HEK293 (cell line): ENCODE measurements around the gene USP24.

Experiments used
- CTCF ChIA-PET: fragments of 350-600 bp; formaldehyde crosslinking; extraction: SDS; loops from one replicate; lab custom pipeline; 2021; ENCODE audit warnings: antibody characterized with exemption; lab: Yijun Ruan, JAX
- POLR2A ChIA-PET: fragments of 300-600 bp; formaldehyde crosslinking; extraction: SDS; loops from one replicate; lab custom pipeline; 2020; ENCODE audit warnings: antibody characterized with exemption, inconsistent platforms; lab: Yijun Ruan, JAX
- H3K27ac ChIP-seq: fragments of 200-500 bp; sonication (Bioruptor generic); 2 replicates; pipeline ENCODE4 v1.5.1; 2014; ENCODE audit warnings: low read depth, low read length, control low read depth, inconsistent platforms; ENCODE audit errors: extremely low read depth
- H3K36me3 ChIP-seq, 2 experiments: fragments of 200-500 bp in 1 of 2; sonication (Bioruptor generic) in 1 of 2; 1 replicate in 1 of 2; 2 replicates in 1 of 2; pipeline ENCODE4 v1.5.1; 2014 to 2017; ENCODE audit warnings: inconsistent platforms in 2 of 2, low read length in 2 of 2; ENCODE audit not compliant: control insufficient read depth in 2 of 2, insufficient read depth in 1 of 2
- H3K4me1 ChIP-seq: fragments of 200-500 bp; sonication (Bioruptor generic); 2 replicates; pipeline ENCODE4 v1.5.1; 2014; ENCODE audit warnings: mild to moderate bottlenecking, low read length, inconsistent platforms; ENCODE audit not compliant: control insufficient read depth, insufficient read depth
- H3K4me3 ChIP-seq: 2 replicates; pipeline ENCODE4 v1.5.1; 2011; ENCODE audit warnings: low read depth, mild to moderate bottlenecking, control low read depth, low read length, moderate library complexity
- H3K9me3 ChIP-seq: fragments of 200-500 bp; sonication (Bioruptor generic); 2 replicates; pipeline ENCODE4 v1.5.1; 2014; ENCODE audit warnings: low read depth, low read length, inconsistent platforms; ENCODE audit not compliant: control insufficient read depth, insufficient read depth
- HOXC10 ChIP-seq: sonication (generic); formaldehyde crosslinking; IDR thresholded peaks from 2 replicates; pipeline ENCODE4 v1.8.1; 2023; ENCODE audit warnings: mild to moderate bottlenecking, missing genetic modification reagents
- MZF1 ChIP-seq: fragments of 450-650 bp; formaldehyde crosslinking; IDR thresholded peaks from 2 replicates; pipeline ENCODE4 v1.5.1; 2017; ENCODE audit warnings: missing biosample characterization, missing genetic modification characterization, borderline replicate concordance
- OSR2 ChIP-seq: fragments of 450-650 bp; formaldehyde crosslinking; IDR thresholded peaks from 2 replicates; pipeline ENCODE4 v1.5.1; 2016; ENCODE audit warnings: missing biosample characterization, missing genetic modification characterization
- PRDM1 ChIP-seq: fragments of 450-650 bp; formaldehyde crosslinking; IDR thresholded peaks from 2 replicates; pipeline ENCODE4; 2016; ENCODE audit warnings: missing biosample characterization, missing genetic modification characterization
- REPIN1 ChIP-seq: fragments of 450-650 bp; formaldehyde crosslinking; IDR thresholded peaks from 2 replicates; pipeline ENCODE4 v1.5.1; 2017; ENCODE audit warnings: missing biosample characterization, missing genetic modification characterization, low read depth
- TRIM28 ChIP-seq: IDR thresholded peaks from 2 replicates; pipeline ENCODE4 v1.6.1; 2011; ENCODE audit warnings: low read length, control low read depth, borderline replicate concordance
- ZFP3 ChIP-seq: fragments of 450-650 bp; formaldehyde crosslinking; IDR thresholded peaks from 2 replicates; pipeline ENCODE4 v1.5.1; 2016; ENCODE audit warnings: low read depth, missing biosample characterization, missing genetic modification characterization
- ZIC2 ChIP-seq: fragments of 450-650 bp; formaldehyde crosslinking; IDR thresholded peaks from 2 replicates; pipeline ENCODE4 v1.5.1; 2016; ENCODE audit warnings: missing biosample characterization, missing genetic modification characterization
- ZNF132 ChIP-seq: fragments of 450-650 bp; formaldehyde crosslinking; IDR thresholded peaks from 2 replicates; pipeline ENCODE4 v1.5.1; 2017; ENCODE audit warnings: missing biosample characterization, missing genetic modification characterization, borderline replicate concordance
- ZNF239 ChIP-seq: fragments of 450-650 bp; formaldehyde crosslinking; IDR thresholded peaks from 2 replicates; pipeline ENCODE4 v1.5.1; 2016; ENCODE audit warnings: missing biosample characterization, missing genetic modification characterization
- ZNF274 ChIP-seq, 2 experiments: fragments of 200-500 bp in 1 of 2; fragments of 450-650 bp in 1 of 2; sonication (Bioruptor generic) in 1 of 2; formaldehyde crosslinking in 1 of 2; IDR thresholded peaks; 2 replicates each; pipeline versions ENCODE4 v1.5.1 to v1.6.1; 2014 to 2016; ENCODE audit warnings: borderline replicate concordance in 1 of 2, inconsistent platforms in 1 of 2, low read length in 1 of 2, missing biosample characterization in 1 of 2, missing genetic modification characterization in 1 of 2
- ZNF350 ChIP-seq: fragments of 450-650 bp; formaldehyde crosslinking; IDR thresholded peaks from 2 replicates; pipeline ENCODE4 v1.5.0; 2017; ENCODE audit warnings: missing biosample characterization, mild to moderate bottlenecking, missing genetic modification characterization
- ZNF366 ChIP-seq: fragments of 450-650 bp; formaldehyde crosslinking; conservative IDR thresholded peaks from 2 replicates; pipeline ENCODE4 v1.5.1; 2016; ENCODE audit warnings: missing biosample characterization, missing genetic modification characterization
- ZNF473 ChIP-seq: fragments of 450-650 bp; formaldehyde crosslinking; IDR thresholded peaks from 2 replicates; pipeline ENCODE4 v1.5.1; 2017; ENCODE audit warnings: missing biosample characterization, missing genetic modification characterization
- ZNF48 ChIP-seq: fragments of 450-650 bp; formaldehyde crosslinking; IDR thresholded peaks from 2 replicates; pipeline ENCODE4 v1.5.1; 2016; ENCODE audit warnings: missing biosample characterization, missing genetic modification characterization
- ZNF530 ChIP-seq: fragments of 450-650 bp; formaldehyde crosslinking; IDR thresholded peaks from 2 replicates; pipeline ENCODE4 v1.5.1; 2016; ENCODE audit warnings: low read depth, missing biosample characterization, missing genetic modification characterization
- ZNF623 ChIP-seq: fragments of 450-650 bp; formaldehyde crosslinking; IDR thresholded peaks from 2 replicates; pipeline ENCODE4 v1.5.1; 2016; ENCODE audit warnings: missing biosample characterization, missing genetic modification characterization
- ZNF768 ChIP-seq: fragments of 450-650 bp; formaldehyde crosslinking; IDR thresholded peaks from 2 replicates; pipeline ENCODE4 v1.5.1; 2018; ENCODE audit warnings: missing biosample characterization, mild to moderate bottlenecking, missing genetic modification characterization
- ZNF777 ChIP-seq: fragments of 450-650 bp; formaldehyde crosslinking; IDR thresholded peaks from 2 replicates; pipeline ENCODE4 v1.5.1; 2017; ENCODE audit warnings: missing biosample characterization, missing genetic modification characterization, borderline replicate concordance
- ZSCAN16 ChIP-seq: fragments of 450-650 bp; formaldehyde crosslinking; IDR thresholded peaks from 2 replicates; pipeline ENCODE4 v1.5.1; 2016; ENCODE audit warnings: missing biosample characterization, missing genetic modification characterization
- TF ChIP-seq, protein P1 (sequence below): fragments of 450-650 bp; formaldehyde crosslinking; conservative IDR thresholded peaks from 2 replicates; pipeline ENCODE4 v1.5.1; 2016; ENCODE audit warnings: low read depth, missing biosample characterization, missing genetic modification characterization
- TF ChIP-seq, protein P2 (sequence below): fragments of 450-650 bp; formaldehyde crosslinking; IDR thresholded peaks from 2 replicates; pipeline ENCODE4 v1.5.1; 2017; ENCODE audit warnings: missing biosample characterization, mild to moderate bottlenecking, missing genetic modification characterization, moderate library complexity
- TF ChIP-seq, protein P3 (sequence below): fragments of 450-650 bp; formaldehyde crosslinking; IDR thresholded peaks from 2 replicates; pipeline ENCODE4 v1.5.1; 2017; ENCODE audit warnings: missing biosample characterization, missing genetic modification characterization

Gene USP24

DNA sequence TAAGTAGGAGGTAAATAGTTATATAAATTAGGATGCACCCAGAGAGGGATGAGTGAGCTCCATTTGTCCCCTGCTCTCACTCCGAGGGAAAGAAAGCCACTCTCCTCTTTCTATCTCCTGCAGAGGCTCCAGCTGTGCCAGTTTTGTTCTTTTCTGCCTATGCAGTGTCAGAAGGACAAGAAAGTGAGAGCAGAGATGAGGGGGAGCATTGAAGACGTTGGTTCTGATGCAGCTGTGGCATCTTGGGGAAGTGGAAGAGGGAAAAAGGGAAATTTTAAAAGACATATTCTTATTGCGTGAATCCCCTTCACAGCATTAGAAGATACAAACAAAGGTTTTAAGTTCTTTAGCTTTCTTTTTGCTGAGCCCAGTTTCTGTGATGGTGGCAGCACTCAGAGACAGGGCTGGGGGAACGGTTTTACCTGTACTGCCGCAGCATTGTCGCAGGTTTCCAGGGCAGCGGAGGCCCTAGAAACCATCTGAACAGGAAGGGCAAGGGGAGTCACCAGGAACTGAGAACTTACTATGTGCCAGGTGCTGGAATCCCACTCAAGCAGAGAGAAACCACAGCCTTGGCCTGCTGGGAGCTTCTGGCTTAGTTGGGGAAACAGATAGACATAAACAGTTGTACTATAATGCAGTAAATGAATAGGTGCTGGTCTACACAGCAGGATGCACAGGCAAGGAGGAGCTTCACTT is 44.9 kb upstream of the USP24 start:
- Histone ChIP-seq H3K4me3 (no peak overlapping the region), H3K27ac (no peak overlapping the region), H3K36me3 (no peaks in the 10 kb centered on the region), H3K4me1 (no peaks in the 10 kb centered on the region), H3K9me3 (no peaks in the 10 kb centered on the region)
- CTCF ChIA-PET = interaction anchor here (0.7 kb wide), 1 partner anchor 25 kb away, joined by 3 read pairs; no protein-coding TSS in a partner anchor
- TF ChIP-seq HOXC10 (CRISPR knock-in tag) (no peak), ZNF366 (tag by site-specific recombination) (no peak), MZF1 (no peak), ZNF623 (tag by site-specific recombination) (no peak), ZNF777 (tag by site-specific recombination) (no peak), ZNF48 (tag by site-specific recombination) (no peak), ZNF350 (no peak), PRDM1 (tag by site-specific recombination) (no peak), REPIN1 (no peak), ZFP3 (tag by site-specific recombination) (no peak), ZNF132 (no peak), ZNF239 (tag by site-specific recombination) (no peak), ZNF768 (no peak), ZSCAN16 (tag by site-specific recombination) (no peak), ZNF530 (no peak)
- TF ChIP-seq, protein P1, sequence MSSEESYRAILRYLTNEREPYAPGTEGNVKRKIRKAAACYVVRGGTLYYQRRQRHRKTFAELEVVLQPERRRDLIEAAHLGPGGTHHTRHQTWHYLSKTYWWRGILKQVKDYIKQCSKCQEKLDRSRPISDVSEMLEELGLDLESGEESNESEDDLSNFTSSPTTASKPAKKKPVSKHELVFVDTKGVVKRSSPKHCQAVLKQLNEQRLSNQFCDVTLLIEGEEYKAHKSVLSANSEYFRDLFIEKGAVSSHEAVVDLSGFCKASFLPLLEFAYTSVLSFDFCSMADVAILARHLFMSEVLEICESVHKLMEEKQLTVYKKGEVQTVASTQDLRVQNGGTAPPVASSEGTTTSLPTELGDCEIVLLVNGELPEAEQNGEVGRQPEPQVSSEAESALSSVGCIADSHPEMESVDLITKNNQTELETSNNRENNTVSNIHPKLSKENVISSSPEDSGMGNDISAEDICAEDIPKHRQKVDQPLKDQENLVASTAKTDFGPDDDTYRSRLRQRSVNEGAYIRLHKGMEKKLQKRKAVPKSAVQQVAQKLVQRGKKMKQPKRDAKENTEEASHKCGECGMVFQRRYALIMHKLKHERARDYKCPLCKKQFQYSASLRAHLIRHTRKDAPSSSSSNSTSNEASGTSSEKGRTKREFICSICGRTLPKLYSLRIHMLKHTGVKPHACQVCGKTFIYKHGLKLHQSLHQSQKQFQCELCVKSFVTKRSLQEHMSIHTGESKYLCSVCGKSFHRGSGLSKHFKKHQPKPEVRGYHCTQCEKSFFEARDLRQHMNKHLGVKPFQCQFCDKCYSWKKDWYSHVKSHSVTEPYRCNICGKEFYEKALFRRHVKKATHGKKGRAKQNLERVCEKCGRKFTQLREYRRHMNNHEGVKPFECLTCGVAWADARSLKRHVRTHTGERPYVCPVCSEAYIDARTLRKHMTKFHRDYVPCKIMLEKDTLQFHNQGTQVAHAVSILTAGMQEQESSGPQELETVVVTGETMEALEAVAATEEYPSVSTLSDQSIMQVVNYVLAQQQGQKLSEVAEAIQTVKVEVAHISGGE (tag by site-specific recombination) = no peak
- POLR2A ChIA-PET = no interaction called here

DNA sequence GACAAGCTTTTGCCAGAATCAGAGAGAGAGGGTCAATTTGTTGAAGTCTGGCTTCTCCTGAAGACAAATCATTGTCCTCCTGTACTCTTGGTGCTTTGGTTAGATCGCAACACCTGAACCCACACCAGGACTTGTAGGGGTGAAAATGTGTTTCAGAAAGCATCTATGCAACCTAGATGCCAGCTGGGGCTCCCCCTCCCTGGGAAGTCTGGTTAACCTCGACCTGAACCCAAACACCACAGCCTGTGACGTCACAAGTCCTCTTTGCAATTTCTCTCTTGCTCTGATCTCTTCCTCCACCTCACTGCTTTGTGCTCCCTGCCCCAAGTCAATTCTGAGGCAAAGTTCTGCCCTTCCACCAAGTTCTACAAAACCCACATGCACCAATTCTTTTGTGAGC is 42.8 kb upstream of the USP24 start:
- no peak overlapping the region for H3K27ac ChIP-seq
- no peaks in the 10 kb centered on the region for H3K9me3 ChIP-seq
- no peaks in the 10 kb centered on the region for H3K4me1 ChIP-seq
- CTCF ChIA-PET = interaction anchor here (0.7 kb wide), 1 partner anchor 19 kb away, joined by 3 read pairs; no protein-coding TSS in a partner anchor
- H3K4me3 ChIP-seq = no peak overlapping the region
- POLR2A ChIA-PET = no interaction called here
- no peaks in the 10 kb centered on the region for H3K36me3 ChIP-seq
- TF ChIP-seq, protein P2, sequence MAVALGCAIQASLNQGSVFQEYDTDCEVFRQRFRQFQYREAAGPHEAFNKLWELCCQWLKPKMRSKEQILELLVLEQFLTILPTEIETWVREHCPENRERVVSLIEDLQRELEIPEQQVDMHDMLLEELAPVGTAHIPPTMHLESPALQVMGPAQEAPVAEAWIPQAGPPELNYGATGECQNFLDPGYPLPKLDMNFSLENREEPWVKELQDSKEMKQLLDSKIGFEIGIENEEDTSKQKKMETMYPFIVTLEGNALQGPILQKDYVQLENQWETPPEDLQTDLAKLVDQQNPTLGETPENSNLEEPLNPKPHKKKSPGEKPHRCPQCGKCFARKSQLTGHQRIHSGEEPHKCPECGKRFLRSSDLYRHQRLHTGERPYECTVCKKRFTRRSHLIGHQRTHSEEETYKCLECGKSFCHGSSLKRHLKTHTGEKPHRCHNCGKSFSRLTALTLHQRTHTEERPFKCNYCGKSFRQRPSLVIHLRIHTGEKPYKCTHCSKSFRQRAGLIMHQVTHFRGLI = no peak
- TF ChIP-seq ZIC2 (no peak), TRIM28 (no peak), ZNF274 (IDR thresholded peaks at IDR 0.05; ENCODE audit: low read length) (no peak), ZNF274 (tag by site-specific recombination; IDR thresholded peaks at IDR 0.05; ENCODE audit: borderline replicate concordance) (no peak), ZNF473 (tag by site-specific recombination) (no peak), OSR2 (tag by site-specific recombination) (no peak), ZNF350 (no peak), REPIN1 (no peak)
- TF ChIP-seq, protein P3, sequence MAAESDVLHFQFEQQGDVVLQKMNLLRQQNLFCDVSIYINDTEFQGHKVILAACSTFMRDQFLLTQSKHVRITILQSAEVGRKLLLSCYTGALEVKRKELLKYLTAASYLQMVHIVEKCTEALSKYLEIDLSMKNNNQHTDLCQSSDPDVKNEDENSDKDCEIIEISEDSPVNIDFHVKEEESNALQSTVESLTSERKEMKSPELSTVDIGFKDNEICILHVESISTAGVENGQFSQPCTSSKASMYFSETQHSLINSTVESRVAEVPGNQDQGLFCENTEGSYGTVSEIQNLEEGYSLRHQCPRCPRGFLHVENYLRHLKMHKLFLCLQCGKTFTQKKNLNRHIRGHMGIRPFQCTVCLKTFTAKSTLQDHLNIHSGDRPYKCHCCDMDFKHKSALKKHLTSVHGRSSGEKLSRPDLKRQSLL (tag by site-specific recombination) = no peak
- TF ChIP-seq, all 188 proteins: peak for 0
